ENCODE data around the gene PPP1R18. TPM values are rescaled to one million over a fixed set of nuclear protein-coding genes. Genes with fewer than 3 reads are reported as not detected.
A peak's percentile ranks its signal among the peaks of the same experiment; 100 is the strongest.

Gene PPP1R18
- total and polyA plus RNA-seq, 5 donors = 21.8 to 33.9 (median 23.1) TPM

- ATAC-seq (no peak), DNase-seq (no peak)
- Histone ChIP-seq H3K4me1 (ENCODE audit: control insufficient read depth, insufficient read depth, low read length) (no peaks in the 10 kb centered on the region), H3K9me3 (ENCODE audit: control insufficient read depth, low read length) (no peaks in the 10 kb centered on the region), H3K27me3 (ENCODE audit: control insufficient read depth, insufficient read depth) (no peaks in the 10 kb centered on the region), H3K4me3 (ENCODE audit: low read length) (no peak overlapping the region), H3K27ac (ENCODE audit: low read length) (no peak overlapping the region)
- 87% methylated on average over 19 of the region's 19 CpGs for WGBS
- intact Hi-C loops (cut with DNase I) = no loop called here
Measured at GRCh38 chr6:30654798-30655742, 31.4 kb downstream of the PPP1R18 start.

GRCh38 chr6:30651143-30651542 is 35.3 kb downstream of the PPP1R18 start:
- intact Hi-C loops (cut with DNase I) = no loop called here
- ATAC-seq (no peak), DNase-seq (no peak)
- H3K4me1 ChIP-seq (ENCODE audit: control insufficient read depth, insufficient read depth, low read length) = no peaks in the 10 kb centered on the region
- H3K4me3 ChIP-seq (ENCODE audit: low read length) = no peak overlapping the region
- no peaks in the 10 kb centered on the region for H3K27me3 ChIP-seq (ENCODE audit: control insufficient read depth, insufficient read depth)
- H3K27ac ChIP-seq (ENCODE audit: low read length) = no peak overlapping the region
- 90% methylated on average over 12 of the region's 12 CpGs for WGBS
- H3K9me3 ChIP-seq (ENCODE audit: control insufficient read depth, low read length) = no peaks in the 10 kb centered on the region

- peak; percentile 86 to 87 for ATAC-seq
- under 1% methylated on average over 78 of the region's 78 CpGs for WGBS
Measured at GRCh38 chr6:30647242-30648116, 39.0 kb downstream of the PPP1R18 start.

GRCh38 chr6:30646450-30647241 is 39.8 kb downstream of the PPP1R18 start, which contains the start of gene C6orf136:
TSS of gene C6orf136 (plus strand) at chr6:30647133. CDS start at chr6:30647232, 99 bp downstream.
- no peaks in the 10 kb centered on the region for H3K27me3 ChIP-seq (ENCODE audit: control insufficient read depth, insufficient read depth)
- intact Hi-C loops (cut with DNase I) = no loop called here
- ATAC-seq (peak; percentile 91 to 92), DNase-seq (peak; percentile 96 to 98 (median 98))
- H3K4me3 ChIP-seq (ENCODE audit: low read length) = peak within 1 kb of the TSS; percentile 73
- no peaks in the 10 kb centered on the region for H3K4me1 ChIP-seq (ENCODE audit: control insufficient read depth, insufficient read depth, low read length)
- 10% methylated on average over 37 of the region's 37 CpGs for whole genome bisulfite sequencing
- peak within 1 kb of the TSS; percentile 81 for H3K27ac ChIP-seq (ENCODE audit: low read length)
- H3K9me3 ChIP-seq (ENCODE audit: control insufficient read depth, low read length) = no peaks in the 10 kb centered on the region

More at GRCh38 chr6:30647242-30648116, 39.0 kb downstream of the PPP1R18 start:
- no peaks in the 10 kb centered on the region for H3K9me3 ChIP-seq (ENCODE audit: control insufficient read depth, low read length)
- H3K4me3 ChIP-seq (ENCODE audit: low read length) = peak overlapping the region; percentile 73
- intact Hi-C loops (cut with DNase I) = no loop called here
- H3K27me3 ChIP-seq (ENCODE audit: control insufficient read depth, insufficient read depth) = no peaks in the 10 kb centered on the region
- DNase-seq = peak; percentile 79 to 91 (median 91)
- no peaks in the 10 kb centered on the region for H3K4me1 ChIP-seq (ENCODE audit: control insufficient read depth, insufficient read depth, low read length)
- peak overlapping the region; percentile 81 for H3K27ac ChIP-seq (ENCODE audit: low read length)

- Histone ChIP-seq H3K27ac (ENCODE audit: low read length) (no peak overlapping the region), H3K27me3 (ENCODE audit: control insufficient read depth, insufficient read depth) (no peaks in the 10 kb centered on the region), H3K9me3 (ENCODE audit: control insufficient read depth, low read length) (no peaks in the 10 kb centered on the region), H3K4me3 (ENCODE audit: low read length) (no peak overlapping the region), H3K4me1 (ENCODE audit: control insufficient read depth, insufficient read depth, low read length) (no peaks in the 10 kb centered on the region)
- ATAC-seq (no peak), DNase-seq (no peak)
- intact Hi-C loops (cut with DNase I) = no loop called here
- 71% methylated on average over 1 of the region's 1 CpG for WGBS
Measured at GRCh38 chr6:30645989-30646388, 40.5 kb downstream of the PPP1R18 start.

- Histone ChIP-seq H3K27ac (ENCODE audit: low read length) (no peak overlapping the region), H3K4me3 (ENCODE audit: low read length) (no peak overlapping the region), H3K4me1 (ENCODE audit: control insufficient read depth, insufficient read depth, low read length) (no peaks in the 10 kb centered on the region), H3K9me3 (ENCODE audit: control insufficient read depth, low read length) (no peaks in the 10 kb centered on the region), H3K27me3 (ENCODE audit: control insufficient read depth, insufficient read depth) (no peaks in the 10 kb centered on the region)
- intact Hi-C loops (cut with DNase I) = no loop called here
- DNase-seq (no peak), ATAC-seq (no peak)
- WGBS = 82% methylated on average over 5 of the region's 5 CpGs
Measured at GRCh38 chr6:30644769-30645168, 41.7 kb downstream of the PPP1R18 start.

GRCh38 chr6:30643656-30644055 is 42.8 kb downstream of the PPP1R18 start:
- WGBS = 100% methylated on average over 2 of the region's 2 CpGs
- Histone ChIP-seq H3K27me3 (ENCODE audit: control insufficient read depth, insufficient read depth) (no peaks in the 10 kb centered on the region), H3K4me1 (ENCODE audit: control insufficient read depth, insufficient read depth, low read length) (no peaks in the 10 kb centered on the region), H3K9me3 (ENCODE audit: control insufficient read depth, low read length) (no peaks in the 10 kb centered on the region), H3K4me3 (ENCODE audit: low read length) (no peak overlapping the region), H3K27ac (ENCODE audit: low read length) (no peak overlapping the region)
- no peak for ATAC-seq
- DNase-seq = no peak
- intact Hi-C loops (cut with DNase I) = no loop called here

GRCh38 chr6:30641048-30641447 is 45.4 kb downstream of the PPP1R18 start:
- no peaks in the 10 kb centered on the region for H3K27me3 ChIP-seq (ENCODE audit: control insufficient read depth, insufficient read depth)
- H3K9me3 ChIP-seq (ENCODE audit: control insufficient read depth, low read length) = no peaks in the 10 kb centered on the region
- no peak for DNase-seq
- no peak for ATAC-seq
- intact Hi-C loops (cut with DNase I) = no loop called here
- H3K4me1 ChIP-seq (ENCODE audit: control insufficient read depth, insufficient read depth, low read length) = no peaks in the 10 kb centered on the region
- 86% methylated on average over 1 of the region's 1 CpG for WGBS
- no peak overlapping the region for H3K4me3 ChIP-seq (ENCODE audit: low read length)
- H3K27ac ChIP-seq (ENCODE audit: low read length) = no peak overlapping the region

- Histone ChIP-seq H3K4me3 (ENCODE audit: low read length) (no peak overlapping the region), H3K9me3 (ENCODE audit: control insufficient read depth, low read length) (no peaks in the 10 kb centered on the region), H3K4me1 (ENCODE audit: control insufficient read depth, insufficient read depth, low read length) (no peaks in the 10 kb centered on the region), H3K27ac (ENCODE audit: low read length) (no peak overlapping the region), H3K27me3 (ENCODE audit: control insufficient read depth, insufficient read depth) (no peaks in the 10 kb centered on the region)
- DNase-seq (no peak), ATAC-seq (no peak)
- intact Hi-C loops (cut with DNase I) = no loop called here
- WGBS = 81% methylated on average over 10 of the region's 10 CpGs
Measured at GRCh38 chr6:30640481-30640880, 46.0 kb downstream of the PPP1R18 start.

- WGBS = 99% methylated on average over 3 of the region's 3 CpGs
- no peaks in the 10 kb centered on the region for H3K4me1 ChIP-seq (ENCODE audit: control insufficient read depth, insufficient read depth, low read length)
- DNase-seq (no peak), ATAC-seq (no peak)
- no peak overlapping the region for H3K4me3 ChIP-seq (ENCODE audit: low read length)
- no peak overlapping the region for H3K27ac ChIP-seq (ENCODE audit: low read length)
- H3K27me3 ChIP-seq (ENCODE audit: control insufficient read depth, insufficient read depth) = no peaks in the 10 kb centered on the region
- no peaks in the 10 kb centered on the region for H3K9me3 ChIP-seq (ENCODE audit: control insufficient read depth, low read length)
- intact Hi-C loops (cut with DNase I) = no loop called here
Measured at GRCh38 chr6:30635834-30636233, 50.6 kb downstream of the PPP1R18 start.

Measured in right cardiac atrium (tissue), 5 donors.